Body of pancreas (tissue), 4 donors: ENCODE data around the gene NUCB2. TPM values are rescaled to one million over a fixed set of nuclear protein-coding genes. Genes with fewer than 3 reads are reported as not detected.

Source experiments
- ATAC-seq: fragments of 150-250 bp; one replicate; pipeline ENCODE4 v1.9.1; 2016
- DNase-seq, 4 donors: peaks; one replicate each; pipeline ENCODE4 v3.0.0-alpha.2; 2019
- H3K27ac ChIP-seq, 4 donors: fragments of 200-600 bp; sonication (generic); 1 replicate in 3 of 4; 2 replicates in 1 of 4; pipeline versions ENCODE4 v1.5.1 to v1.6.1; 2016 to 2019; ENCODE audit warnings: mild to moderate bottlenecking in 1 of 4, mixed read lengths in 1 of 4, moderate library complexity in 1 of 4
- H3K27me3 ChIP-seq, 2 donors: fragments of 200-600 bp; sonication (generic); one replicate each; pipeline ENCODE4 v1.6.0; 2016; ENCODE audit warnings: mild to moderate bottlenecking in 1 of 2
- H3K36me3 ChIP-seq, 2 donors: fragments of 200-600 bp; sonication (generic); replicated peaks in 1 of 2; 2 replicates each; pipeline ENCODE4 v1.5.1; 2016; ENCODE audit warnings: low read depth in 2 of 2; ENCODE audit not compliant: insufficient read depth in 1 of 2
- H3K4me1 ChIP-seq: fragments of 200-600 bp; sonication (generic); one replicate; pipeline ENCODE4 v1.6.0; 2016
- H3K4me3 ChIP-seq, 2 donors: fragments of 200-600 bp; sonication (generic); 1 replicate in 1 of 2; 2 replicates in 1 of 2; pipeline ENCODE4 v1.5.1; 2016 to 2019
- H3K9me3 ChIP-seq, 3 donors: fragments of 200-600 bp; sonication (generic); 1 replicate in 2 of 3; 2 replicates in 1 of 3; pipeline ENCODE4 v1.5.1; 2016
- POLR2A ChIP-seq, 3 donors: fragments of 450-650 bp; IDR thresholded peaks; one replicate each; pipeline ENCODE4 v1.6.1; 2016; ENCODE audit warnings: antibody characterized with exemption in 3 of 3, mild to moderate bottlenecking in 2 of 3
- WGBS, 2 donors: methylation state at CpG; one replicate each; pipeline ENCODE4 v1.1.5; 2017; 5-methylcytosine and 5-hydroxymethylcytosine counted together
- intact Hi-C: fragments of 100-400 bp; cut with DNase I; formaldehyde crosslinking; loops from one replicate; pipeline ENCODE4 v1.15.1; 2023
- total RNA-seq, 2 donors: library from RNA; depleted of rRNA; stranded (reverse); fragments of >200 nt; gene quantifications; one replicate each; pipeline ENCODE4 v1.1.0, GENCODE V29; 2016
- TF ChIP-seq, protein P1 (sequence below), 7 experiments: fragments of 450-650 bp in 4 of 7; fragments of 200-600 bp in 3 of 7; sonication (generic) in 3 of 7; IDR thresholded peaks; one replicate each; pipeline ENCODE4 v1.5.1; 2016 to 2019; ENCODE audit warnings: antibody characterized with exemption in 7 of 7

The NUCB2 gene
- total RNA-seq, 2 donors from 2014 or later: 106 to 156 TPM

DNA sequence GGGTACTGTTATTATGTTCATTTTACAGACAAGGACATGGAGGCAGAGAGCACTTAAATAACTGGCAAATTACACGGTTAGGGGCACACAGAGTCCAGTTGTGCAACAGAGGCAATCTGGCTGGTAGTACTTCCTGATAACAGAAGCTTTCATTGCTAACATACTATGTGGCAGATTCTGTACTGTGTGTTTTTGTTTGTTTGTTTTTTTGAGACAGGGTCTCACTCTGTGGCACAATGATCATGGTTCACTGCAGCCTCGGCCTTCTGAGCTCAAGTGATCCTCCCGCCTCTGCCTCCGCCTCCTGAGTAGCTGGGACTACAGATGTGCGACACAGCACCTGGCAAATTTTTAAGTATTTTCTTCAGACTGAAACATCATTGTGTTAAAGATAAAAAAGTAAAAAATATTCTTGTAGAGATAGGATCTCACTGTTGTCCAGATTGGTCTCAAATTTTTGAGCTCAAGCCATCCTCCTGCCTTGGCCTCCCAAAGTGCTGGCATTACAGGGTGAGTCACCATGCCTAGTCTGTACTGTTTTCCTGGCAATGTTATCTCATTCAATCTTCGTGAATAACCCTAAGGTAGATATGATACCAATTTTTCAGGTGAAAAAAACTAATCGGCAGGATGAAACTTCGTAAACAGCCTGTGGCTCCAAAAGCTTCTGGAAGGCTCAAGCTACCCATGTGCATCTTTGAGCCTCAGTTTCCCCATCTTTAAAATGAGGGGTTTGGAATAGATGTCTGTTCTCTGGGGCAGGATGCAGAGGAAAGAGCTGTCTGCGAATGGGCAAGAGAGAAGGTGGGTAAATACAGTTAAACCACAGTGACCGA is 921 bp upstream of the NUCB2 start:
- ATAC-seq (no peak), DNase-seq (no peak)
- Histone ChIP-seq H3K36me3 (no peaks in the 10 kb centered on the region), H3K9me3 (no peaks in the 10 kb centered on the region), H3K27ac (peak overlapping the region; percentile 88 to 96 (median 90)), H3K4me1 (peaks cover 32% of the 10 kb centered on the region), H3K4me3 (peak overlapping the region; percentile 10 to 92), H3K27me3 (no peaks in the 10 kb centered on the region)
- no peak for TF ChIP-seq POLR2A (IDR thresholded peaks at IDR 0.05)
- TF ChIP-seq, protein P1, sequence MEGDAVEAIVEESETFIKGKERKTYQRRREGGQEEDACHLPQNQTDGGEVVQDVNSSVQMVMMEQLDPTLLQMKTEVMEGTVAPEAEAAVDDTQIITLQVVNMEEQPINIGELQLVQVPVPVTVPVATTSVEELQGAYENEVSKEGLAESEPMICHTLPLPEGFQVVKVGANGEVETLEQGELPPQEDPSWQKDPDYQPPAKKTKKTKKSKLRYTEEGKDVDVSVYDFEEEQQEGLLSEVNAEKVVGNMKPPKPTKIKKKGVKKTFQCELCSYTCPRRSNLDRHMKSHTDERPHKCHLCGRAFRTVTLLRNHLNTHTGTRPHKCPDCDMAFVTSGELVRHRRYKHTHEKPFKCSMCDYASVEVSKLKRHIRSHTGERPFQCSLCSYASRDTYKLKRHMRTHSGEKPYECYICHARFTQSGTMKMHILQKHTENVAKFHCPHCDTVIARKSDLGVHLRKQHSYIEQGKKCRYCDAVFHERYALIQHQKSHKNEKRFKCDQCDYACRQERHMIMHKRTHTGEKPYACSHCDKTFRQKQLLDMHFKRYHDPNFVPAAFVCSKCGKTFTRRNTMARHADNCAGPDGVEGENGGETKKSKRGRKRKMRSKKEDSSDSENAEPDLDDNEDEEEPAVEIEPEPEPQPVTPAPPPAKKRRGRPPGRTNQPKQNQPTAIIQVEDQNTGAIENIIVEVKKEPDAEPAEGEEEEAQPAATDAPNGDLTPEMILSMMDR (IDR thresholded peaks at IDR 0.05): no peak
- intact Hi-C loops: loop anchor here (10.0 kb wide), 1 partner anchor 61 kb away; no protein-coding TSS in a partner anchor
- WGBS, 2 donors: 52 to 54% methylated on average over 10 of the region's 10 CpGs

DNA sequence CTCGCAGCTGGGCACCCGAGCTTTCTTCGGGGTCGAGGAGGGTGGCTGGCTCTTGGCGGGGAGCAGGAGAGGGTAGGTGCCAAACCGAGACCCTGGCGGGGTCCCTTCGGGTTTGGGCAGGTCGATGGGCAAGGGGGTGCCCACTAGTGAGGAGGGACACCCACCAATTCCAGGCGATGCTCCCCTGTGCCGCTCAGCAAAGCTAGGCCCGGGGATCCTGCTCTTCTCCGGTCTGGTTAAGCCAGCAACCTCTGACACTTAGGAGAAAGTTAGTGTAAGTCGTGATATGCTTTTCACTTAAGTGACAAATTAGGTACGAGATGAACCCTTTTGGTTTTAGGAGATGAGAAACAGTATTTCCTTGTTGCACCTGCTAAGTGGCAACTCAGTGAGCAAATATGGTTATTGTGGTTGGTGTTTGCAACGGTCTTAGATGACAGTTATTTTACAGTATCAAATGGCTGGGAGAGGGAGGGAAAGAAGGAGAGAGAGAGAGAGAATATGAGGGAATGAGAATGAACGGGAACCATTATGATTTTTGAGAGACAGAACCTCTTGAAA is 565 bp downstream of the NUCB2 start:
- intact Hi-C loops: loop anchor here (10.0 kb wide), 1 partner anchor 62 kb away; no protein-coding TSS in a partner anchor
- Histone ChIP-seq H3K27me3 (no peaks in the 10 kb centered on the region), H3K4me1 (peaks cover 39% of the 10 kb centered on the region), H3K36me3 (no peaks in the 10 kb centered on the region), H3K9me3 (no peaks in the 10 kb centered on the region), H3K4me3 (peak overlapping the region; percentile 47 to 92), H3K27ac (peak overlapping the region; percentile 88 to 96 (median 90))
- WGBS, 2 donors: 0% methylated on average over 5 to 17 of the region's 17 CpGs
- ATAC-seq (peak; percentile 8), DNase-seq (no peak)
- TF ChIP-seq POLR2A (IDR thresholded peaks at IDR 0.05): no peak
- TF ChIP-seq, protein P1 (IDR thresholded peaks at IDR 0.05): no peak

DNA sequence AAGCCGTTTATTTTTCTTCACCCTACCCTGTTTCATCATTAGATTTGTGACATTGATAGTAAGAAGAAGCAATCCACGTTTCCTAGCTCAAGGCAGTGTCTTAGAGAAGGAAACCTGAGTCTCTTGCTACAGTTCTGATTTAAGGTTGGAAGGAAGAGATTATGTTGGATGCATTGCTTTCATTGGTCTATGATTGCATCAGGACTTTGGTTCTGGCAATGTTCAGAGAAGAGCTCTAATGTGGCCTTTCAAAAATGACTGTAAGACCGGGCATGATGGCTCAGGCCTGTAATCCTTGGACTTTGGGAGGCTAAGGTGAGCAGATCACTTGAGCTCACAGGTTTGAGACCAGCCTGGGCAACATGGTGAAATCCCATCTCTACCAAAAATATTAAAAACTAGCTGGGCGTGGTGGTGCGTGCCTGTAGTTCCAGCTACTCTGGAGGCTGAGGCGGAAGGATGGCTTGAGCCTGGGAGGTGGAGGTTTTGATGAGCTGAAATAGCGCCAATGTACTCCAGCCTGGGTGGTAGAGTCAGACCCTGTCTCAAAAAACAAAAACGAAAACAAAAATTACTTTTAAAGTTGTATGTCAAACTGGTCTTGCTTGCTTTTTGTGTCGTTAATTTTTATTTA is 4.1 kb downstream of the NUCB2 start:
- no peak for ATAC-seq
- H3K9me3 ChIP-seq: no peaks in the 10 kb centered on the region
- no peaks in the 10 kb centered on the region for H3K27me3 ChIP-seq
- WGBS, 2 donors: 75 to 77% methylated on average over 9 of the region's 9 CpGs
- H3K27ac ChIP-seq: peak overlapping the region in 2 of 4 donors; percentile 0 to 5
- no peaks in the 10 kb centered on the region for H3K36me3 ChIP-seq
- intact Hi-C loops: no loop called here
- no peak for DNase-seq
- H3K4me3 ChIP-seq: no peak overlapping the region
- TF ChIP-seq, protein P1 (IDR thresholded peaks at IDR 0.05): no peak
- TF ChIP-seq POLR2A (IDR thresholded peaks at IDR 0.05): no peak
- peaks cover 35% of the 10 kb centered on the region for H3K4me1 ChIP-seq

DNA sequence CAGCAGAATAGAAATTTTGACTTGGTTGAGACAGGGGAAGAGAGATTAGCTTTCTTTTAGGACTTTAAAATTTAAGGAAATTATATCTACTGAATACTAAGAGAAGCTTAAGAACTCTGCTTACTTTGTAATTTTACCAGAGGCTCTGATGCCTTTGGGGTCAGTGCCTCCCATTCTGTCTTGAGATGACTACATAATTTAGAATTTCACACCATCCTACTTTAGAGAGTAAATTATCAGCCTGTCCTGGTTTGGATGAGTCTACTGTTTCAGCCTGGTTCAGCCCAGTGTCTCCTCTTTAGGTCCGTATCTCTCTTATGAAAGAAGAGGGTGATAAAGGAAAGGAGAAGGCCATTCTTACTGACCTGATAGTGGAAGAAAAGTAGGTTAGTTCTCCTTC is 9.8 kb downstream of the NUCB2 start:
- Histone ChIP-seq H3K27me3 (no peaks in the 10 kb centered on the region), H3K4me3 (no peak overlapping the region), H3K27ac (no peak overlapping the region), H3K4me1 (peaks cover 4% of the 10 kb centered on the region), H3K36me3 (peaks cover 0 to 4% of the 10 kb centered on the region in 2 donors), H3K9me3 (no peaks in the 10 kb centered on the region)
- no peak for DNase-seq
- no peak for TF ChIP-seq POLR2A (IDR thresholded peaks at IDR 0.05)
- TF ChIP-seq, protein P1 (IDR thresholded peaks at IDR 0.05): no peak
- no peak for ATAC-seq
- 89 to 97% methylated on average over 1 of the region's 1 CpG for WGBS, 2 donors
- intact Hi-C loops: no loop called here
